GM19099 (cell line): ENCODE results near the gene PLA2G5.

Source experiments
- POLR2A ChIP-seq: IDR thresholded peaks from 3 replicates; pipeline ENCODE4 v1.6.1; 2011; ENCODE audit warnings: low read depth; ENCODE audit not compliant: insufficient read length; ENCODE audit errors: extremely low read depth

PLA2G5 gene

DNA sequence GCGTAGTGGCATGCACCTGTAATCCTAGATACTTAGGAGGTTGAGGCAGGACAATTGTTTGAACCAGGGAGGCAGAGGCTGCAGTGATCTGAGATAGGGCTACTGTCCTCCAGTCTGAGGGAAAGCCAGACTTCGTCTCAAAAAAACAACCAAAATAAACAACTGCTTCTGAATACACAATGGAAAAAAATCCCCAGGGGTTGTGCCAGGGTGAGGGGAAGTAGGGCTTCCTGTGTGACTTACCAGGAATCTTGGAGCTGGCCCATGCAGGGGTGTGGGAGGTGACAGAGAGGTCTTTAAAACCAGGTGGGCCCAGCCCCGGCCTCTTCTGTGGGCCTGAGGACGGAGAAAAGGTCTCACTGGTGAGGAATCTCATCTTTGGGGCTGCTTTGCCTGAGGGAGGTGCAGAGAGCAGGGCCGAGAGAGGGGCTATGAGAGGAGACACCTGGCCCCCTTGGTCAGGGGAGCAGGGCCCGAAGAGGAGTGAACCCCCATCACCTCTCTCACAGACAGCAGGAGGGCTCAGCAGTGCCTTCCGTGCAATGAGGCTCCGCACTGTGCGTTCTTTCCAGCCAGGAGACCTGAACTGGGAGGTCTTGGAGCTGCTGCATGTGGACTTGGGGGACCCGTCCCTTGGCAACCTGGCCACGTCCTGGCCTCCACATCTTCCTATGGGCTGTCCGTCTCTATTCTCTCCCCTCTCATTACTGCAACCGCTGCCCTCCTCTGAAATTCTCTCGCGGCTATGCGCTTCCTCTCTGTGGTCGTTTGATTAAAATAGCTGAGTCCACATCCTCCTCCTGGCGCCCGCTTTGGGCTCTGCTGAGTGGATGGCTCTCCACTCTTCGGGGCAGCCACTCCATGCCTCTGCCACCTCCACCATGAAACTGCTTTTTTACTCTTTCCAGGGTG is 10.7 kb downstream of the PLA2G5 start:
- TF ChIP-seq POLR2A = no peak

DNA sequence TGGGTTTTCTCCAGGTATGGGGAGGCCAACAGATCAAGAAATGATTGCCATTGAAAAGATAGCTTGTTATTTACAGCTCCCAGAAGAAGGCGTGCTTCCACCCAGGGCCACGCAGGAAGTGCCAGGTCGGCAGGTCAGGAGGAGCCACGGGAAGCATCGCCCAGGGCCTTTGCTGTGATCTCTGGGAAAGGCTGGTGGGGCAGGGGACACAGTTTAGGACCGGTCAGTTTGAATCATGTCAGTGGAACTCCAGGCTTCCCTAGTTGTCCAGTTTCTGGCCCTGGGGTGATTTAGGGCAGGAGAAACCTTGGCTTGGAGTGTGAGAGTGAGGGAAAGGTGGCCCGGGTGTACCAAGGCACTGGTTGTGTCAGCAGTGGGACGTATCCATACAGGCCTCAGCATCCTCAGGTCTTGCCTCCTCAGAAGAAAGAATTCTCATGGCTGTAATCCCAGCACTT is 11.4 kb downstream of the PLA2G5 start:
- no peak for TF ChIP-seq POLR2A

DNA sequence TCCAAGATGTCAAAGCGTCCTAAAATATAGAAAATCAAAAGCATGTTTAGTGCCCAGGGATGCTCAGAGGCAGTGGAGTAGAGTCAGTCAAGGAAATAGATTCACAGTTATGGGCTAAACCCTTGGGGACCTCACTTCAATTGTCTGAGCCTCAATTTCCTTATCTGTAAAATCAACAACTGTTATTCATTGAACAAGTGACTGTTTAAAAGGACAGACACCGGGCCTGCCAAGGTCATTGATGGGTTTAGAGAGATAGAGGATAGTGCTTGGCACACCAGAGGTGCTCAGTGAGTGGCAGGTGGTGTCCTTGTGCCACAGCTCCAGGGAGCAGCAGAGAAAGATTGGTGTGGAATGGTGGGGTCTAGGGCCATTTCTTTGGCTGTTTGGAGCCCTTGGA is 12.8 kb downstream of the PLA2G5 start:
- no peak for TF ChIP-seq POLR2A

DNA sequence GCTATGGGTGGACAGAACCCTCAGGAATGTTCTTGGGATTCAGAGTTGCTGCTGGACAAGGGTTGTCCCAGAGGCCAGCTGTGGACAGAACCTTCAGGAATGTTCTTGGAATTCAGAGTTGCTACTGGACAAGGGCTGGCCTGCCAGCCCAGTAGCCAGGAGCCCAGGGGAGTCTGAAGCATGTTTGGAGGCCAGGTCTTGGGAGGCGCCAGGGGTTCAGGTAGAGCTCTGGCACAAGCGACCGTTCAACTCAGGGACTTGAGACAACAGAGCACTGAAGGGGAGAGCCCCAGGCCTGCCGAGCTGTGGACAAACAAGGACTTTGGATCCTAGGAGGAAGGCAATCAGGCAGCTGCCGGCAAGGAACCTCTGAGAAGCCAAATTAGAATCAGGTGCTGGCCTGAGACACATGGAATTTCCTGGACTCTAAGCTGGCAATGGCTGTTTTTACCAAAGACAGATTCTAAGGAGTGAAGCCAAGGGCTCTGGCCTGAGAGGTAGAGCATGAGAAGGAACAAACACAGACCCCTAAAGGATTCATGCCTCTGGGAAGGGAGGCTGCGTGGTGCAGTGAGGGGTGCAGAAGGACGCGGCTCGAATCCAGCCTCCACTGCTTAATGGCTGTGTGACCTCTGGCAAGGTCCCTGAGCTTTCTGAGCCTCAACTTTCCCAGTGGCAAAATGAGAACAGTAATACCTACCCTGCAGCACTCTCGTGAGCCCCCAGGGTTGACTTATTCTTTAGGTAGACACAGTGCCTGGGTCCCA is 13.4 kb downstream of the PLA2G5 start:
- no peak for TF ChIP-seq POLR2A

DNA sequence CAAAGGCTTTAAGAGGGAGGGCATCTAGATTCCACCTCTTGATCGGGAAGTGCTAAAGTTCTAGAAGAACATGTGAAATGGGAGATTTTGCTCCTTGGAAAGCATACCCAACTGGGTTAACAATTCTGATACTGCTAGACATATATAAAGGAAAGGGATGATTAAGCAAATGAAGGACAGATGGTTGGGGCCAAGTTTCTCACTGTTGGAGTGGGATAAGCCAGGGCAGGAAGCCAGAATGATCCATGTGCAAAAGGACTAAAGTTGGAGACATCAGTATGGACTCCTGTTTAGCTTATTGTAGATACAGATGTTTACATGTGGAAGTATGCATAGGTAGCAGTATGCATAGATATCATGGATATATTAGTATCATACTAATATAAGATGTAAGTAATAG is 16.8 kb downstream of the PLA2G5 start:
- TF ChIP-seq POLR2A = no peak

DNA sequence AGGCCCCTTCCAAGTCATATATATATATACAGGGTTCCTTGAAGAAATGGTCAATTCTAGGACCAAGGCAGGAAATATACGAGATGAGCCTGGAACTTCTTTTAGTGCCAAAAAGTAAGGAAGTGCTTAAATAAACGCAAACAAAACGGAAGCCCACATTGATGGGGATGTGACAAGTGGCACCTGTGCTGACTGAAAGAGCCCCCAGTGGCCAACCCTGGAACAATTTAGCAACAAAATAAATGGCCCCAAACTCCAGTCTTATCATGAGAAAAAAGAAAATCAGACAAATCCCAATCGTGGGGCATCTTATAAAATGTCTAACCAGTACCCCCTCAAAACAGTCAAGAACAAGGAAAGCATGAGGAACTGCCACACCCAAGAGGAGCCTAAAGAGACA is 17.7 kb downstream of the PLA2G5 start:
- TF ChIP-seq POLR2A = no peak

DNA sequence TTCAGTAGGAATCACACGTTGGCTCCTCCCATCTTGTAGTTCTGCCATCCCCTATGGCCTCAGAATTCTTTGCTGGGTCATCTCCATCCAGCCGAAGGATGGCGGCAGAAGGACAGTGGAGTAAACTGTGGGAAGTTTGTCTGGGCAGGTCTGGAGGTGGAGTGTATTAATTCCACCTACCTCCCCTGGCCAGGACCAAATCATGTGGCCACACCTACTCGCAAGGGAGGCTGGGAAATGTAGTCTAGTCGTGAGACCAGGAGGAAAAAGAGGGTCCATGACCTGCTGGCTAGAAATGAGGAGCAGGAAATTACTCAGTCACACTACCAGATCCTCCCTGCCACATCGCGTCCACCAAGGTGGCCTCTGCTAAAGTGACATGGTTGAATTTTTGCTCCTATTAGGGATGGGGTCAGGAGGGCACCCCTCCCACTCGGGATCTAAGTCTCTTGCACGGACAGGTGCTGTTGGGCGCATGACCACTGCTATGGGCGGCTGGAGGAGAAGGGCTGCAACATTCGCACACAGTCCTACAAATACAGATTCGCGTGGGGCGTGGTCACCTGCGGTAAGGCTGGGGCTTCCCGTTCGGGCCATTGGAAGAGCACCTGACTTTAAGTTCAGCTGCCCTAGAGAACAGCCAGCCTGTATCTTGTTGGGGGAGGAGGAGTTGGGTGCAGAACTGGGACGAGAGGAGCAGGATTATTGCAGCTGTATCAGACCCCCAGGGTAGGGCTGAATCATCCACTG is 19.5 kb downstream of the PLA2G5 start:
- no peak for TF ChIP-seq POLR2A

DNA sequence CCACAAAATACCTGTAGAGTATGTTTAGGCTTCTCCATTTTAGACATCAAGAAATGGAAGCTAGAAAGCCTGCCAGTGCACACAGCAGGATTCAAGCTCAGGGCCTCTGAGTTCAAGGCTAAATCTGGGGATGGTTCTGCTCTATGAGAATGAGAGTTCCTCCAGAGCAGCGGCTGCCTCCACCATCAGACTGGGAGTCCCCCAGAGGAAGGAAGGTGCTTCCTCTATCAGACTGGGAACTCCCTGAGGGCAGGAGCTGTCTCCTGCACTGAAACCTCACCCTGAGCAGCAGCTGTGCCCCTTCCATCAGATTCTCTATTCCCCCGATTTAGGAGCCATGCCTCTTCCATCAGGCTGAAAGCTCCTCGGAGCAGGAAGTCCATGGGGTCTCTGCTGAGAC is 20.1 kb downstream of the PLA2G5 start:
- no peak for TF ChIP-seq POLR2A

DNA sequence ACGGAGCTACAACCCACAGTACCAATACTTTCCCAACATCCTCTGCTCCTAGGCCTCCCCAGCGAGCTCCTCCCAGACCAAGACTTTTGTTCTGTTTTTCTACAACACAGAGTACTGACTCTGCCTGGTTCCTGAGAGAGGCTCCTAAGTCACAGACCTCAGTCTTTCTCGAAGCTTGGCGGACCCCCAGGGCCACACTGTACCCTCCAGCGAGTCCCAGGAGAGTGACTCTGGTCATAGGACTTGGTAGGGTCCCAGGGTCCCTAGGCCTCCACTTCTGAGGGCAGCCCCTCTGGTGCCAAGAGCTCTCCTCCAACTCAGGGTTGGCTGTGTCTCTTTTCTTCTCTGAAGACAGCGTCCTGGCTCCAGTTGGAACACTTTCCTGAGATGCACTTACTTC is 20.6 kb downstream of the PLA2G5 start:
- no peak for TF ChIP-seq POLR2A

DNA sequence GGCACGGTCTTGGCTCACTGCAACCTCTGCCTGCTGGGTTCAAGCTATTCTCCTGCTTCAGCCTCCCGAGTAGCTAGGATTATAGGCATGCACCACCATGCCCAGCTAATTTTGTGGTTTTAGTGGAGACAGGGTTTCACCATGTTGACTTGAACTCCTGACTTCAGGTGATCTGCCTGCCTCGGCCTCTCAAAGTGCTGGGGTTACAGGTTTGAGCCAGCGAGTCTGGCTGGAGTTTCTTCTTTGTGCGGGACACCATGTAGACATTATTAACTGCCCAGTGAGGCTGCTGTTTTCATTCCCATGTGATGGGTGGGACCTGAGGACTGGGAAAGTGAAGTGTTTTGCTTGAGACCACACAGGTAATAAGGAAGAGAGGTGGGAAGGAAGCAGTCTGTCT is 23.3 kb downstream of the PLA2G5 start:
- TF ChIP-seq POLR2A = no peak

DNA sequence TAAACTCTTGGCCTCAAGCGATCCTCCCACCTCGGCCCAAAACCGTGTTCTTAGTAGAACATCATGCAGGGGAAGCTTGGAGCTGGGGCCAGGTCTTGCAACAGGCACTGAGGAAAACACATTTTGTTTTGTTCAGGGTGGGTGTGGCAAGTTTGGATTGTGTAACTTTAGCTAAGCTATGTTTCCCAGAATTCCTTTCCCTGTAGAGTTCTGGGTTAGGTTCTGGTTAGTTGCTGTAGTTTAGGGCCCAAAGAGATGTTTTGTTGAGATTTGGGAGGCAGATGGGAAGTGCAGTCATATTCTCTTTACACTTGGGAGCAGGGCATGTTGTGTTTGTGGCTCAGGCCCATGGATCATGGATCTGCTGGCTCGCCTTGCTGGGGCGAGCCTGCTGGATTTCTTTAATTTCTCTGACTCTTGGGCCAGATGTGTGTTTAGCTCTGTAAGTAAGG is 24.0 kb downstream of the PLA2G5 start:
- TF ChIP-seq POLR2A = no peak

DNA sequence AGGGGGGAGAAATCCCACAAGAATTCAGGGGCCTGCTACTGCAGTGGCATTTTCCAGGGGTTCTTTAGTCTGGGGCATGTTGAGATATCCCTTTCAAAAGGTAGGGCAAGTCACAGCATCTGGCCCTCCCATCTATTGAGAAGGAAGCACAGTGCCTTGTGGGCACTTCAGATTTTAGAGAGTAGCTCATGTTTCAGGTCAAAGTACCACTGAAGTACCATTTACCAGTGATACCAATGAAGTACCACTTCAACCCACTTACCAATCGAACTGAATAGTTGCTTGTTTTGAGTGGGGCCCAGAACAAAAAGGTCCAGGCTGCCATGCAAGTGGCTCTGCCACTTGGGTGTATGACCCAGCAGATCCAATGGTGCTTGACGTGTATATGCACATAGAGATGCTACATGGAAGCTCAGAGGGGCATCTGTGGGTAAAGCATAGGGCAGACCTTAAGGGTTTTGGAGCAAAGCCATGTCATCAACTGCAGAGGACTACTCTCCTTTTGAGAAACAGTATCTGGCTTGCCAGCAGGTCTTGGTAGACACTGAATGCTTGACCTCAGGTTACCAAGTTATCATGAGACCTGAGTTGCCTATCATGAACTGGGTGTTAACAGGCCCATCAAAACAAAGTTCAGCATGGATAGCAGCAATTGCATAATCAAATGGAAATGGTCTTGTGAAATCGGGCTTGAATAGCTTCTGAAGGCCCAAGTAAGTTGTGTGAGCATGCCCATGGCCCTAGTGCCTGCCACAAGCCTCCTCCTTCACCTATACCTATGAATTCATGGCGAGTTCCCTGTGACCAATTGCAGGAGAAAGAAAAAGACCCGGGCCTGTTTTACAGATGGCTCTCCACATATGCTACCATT is 25.8 kb downstream of the PLA2G5 start:
- no peak for TF ChIP-seq POLR2A

DNA sequence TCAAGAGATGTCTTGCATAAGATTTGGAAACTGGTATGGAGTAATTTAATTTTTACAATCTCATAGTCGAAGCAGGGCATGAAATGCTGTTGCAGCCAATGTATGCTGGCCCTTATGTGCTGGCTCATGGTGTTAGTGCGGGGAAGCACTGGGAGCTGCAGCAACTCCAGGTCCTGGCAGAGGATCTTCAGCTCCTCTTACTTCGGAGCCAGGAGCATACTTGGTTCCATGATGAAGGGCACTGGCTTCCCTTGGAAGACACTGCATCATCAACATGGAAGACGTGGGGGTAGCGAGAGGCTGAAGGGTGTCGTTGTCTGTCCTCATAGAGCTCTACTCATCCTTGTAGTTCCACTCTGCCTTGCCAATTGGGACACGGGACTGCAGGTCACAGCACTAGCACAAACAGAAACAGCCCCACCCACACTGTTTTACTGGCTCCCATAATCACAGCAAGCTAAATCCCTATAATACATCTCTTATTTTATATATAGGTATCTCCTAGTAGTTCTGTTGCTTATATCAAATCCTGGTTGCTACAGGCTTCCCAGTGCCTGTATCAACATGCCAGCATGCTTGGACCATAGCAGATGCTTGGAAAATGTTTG is 26.9 kb downstream of the PLA2G5 start:
- no peak for TF ChIP-seq POLR2A

DNA sequence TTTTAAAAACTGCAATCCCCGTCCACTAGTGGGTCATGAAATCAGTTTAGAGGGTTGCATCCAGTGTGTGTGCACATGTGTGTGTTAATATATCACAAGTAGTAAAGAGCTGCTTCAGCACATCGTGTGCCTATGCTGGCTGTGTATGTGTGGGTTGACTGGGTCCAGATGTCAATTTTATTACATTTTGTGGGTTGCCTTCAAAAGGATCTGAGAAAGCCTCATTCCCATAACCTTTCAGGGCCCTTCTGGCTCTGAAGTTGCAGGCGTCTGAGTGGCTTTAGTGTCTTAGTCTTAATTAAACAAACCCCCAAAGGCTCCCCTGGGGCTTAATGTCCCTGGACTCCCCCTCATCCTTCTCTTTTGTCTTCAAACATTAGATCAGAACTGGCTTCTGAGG is 29.5 kb downstream of the PLA2G5 start:
- TF ChIP-seq POLR2A = no peak
